ENCODE measurements around the gene RAB11FIP2. TPM values are rescaled to one million over a fixed set of nuclear protein-coding genes. Genes with fewer than 3 reads are reported as not detected.

Gene RAB11FIP2
- total RNA-seq, 1 donor from 2014 or later: 15.3 TPM

- Mint-ChIP-seq H3K9me3 (no peaks in the 10 kb centered on the region), H3K27ac (ENCODE audit: unreplicated experiment) (no peak overlapping the region), H3K27me3 (ENCODE audit: low read depth) (no peaks in the 10 kb centered on the region)
These were observed 6.1 kb upstream of the RAB11FIP2 start for GRCh38 chr10:118052816-118053215.

GRCh38 chr10:118047880-118048279, 1.1 kb upstream of the RAB11FIP2 start:
- H3K4me3 Mint-ChIP-seq: peak overlapping the region; percentile 91
- no peak for TF ChIP-seq CTCF (conservative IDR thresholded peaks at IDR 0.05)
- H3K4me1 Mint-ChIP-seq: peaks cover 27% of the 10 kb centered on the region
- no peaks in the 10 kb centered on the region for H3K9me3 Mint-ChIP-seq
- no peaks in the 10 kb centered on the region for H3K27me3 Mint-ChIP-seq (ENCODE audit: low read depth)
- no peak overlapping the region for H3K27ac Mint-ChIP-seq (ENCODE audit: unreplicated experiment)
- DNase-seq (ENCODE audit: low read depth, low spot score): no peak
- no peaks in the 10 kb centered on the region for H3K36me3 Mint-ChIP-seq (ENCODE audit: low read depth)

More at GRCh38 chr10:118052816-118053215, 6.1 kb upstream of the RAB11FIP2 start:
- TF ChIP-seq CTCF (conservative IDR thresholded peaks at IDR 0.05): no peak
- H3K4me1 Mint-ChIP-seq: no peaks in the 10 kb centered on the region
- no peak overlapping the region for H3K4me3 Mint-ChIP-seq
- no peaks in the 10 kb centered on the region for H3K36me3 Mint-ChIP-seq (ENCODE audit: low read depth)
- no peak for DNase-seq (ENCODE audit: low read depth, low spot score)

GRCh38 chr10:118047157-118047719, 497 bp upstream of the RAB11FIP2 start:
- Mint-ChIP-seq H3K9me3 (no peaks in the 10 kb centered on the region), H3K4me3 (peak overlapping the region; percentile 91), H3K27ac (ENCODE audit: unreplicated experiment) (peak overlapping the region; percentile 84), H3K27me3 (ENCODE audit: low read depth) (no peaks in the 10 kb centered on the region), H3K4me1 (peaks cover 27% of the 10 kb centered on the region), H3K36me3 (ENCODE audit: low read depth) (no peaks in the 10 kb centered on the region)
- no peak for TF ChIP-seq CTCF (conservative IDR thresholded peaks at IDR 0.05)
- DNase-seq (ENCODE audit: low read depth, low spot score): no peak

GRCh38 chr10:118045837-118046394, 825 bp downstream of the RAB11FIP2 start:
- no peak for DNase-seq (ENCODE audit: low read depth, low spot score)
- Mint-ChIP-seq H3K27ac (ENCODE audit: unreplicated experiment) (peak overlapping the region; percentile 89), H3K36me3 (ENCODE audit: low read depth) (no peaks in the 10 kb centered on the region), H3K9me3 (no peaks in the 10 kb centered on the region), H3K27me3 (ENCODE audit: low read depth) (no peaks in the 10 kb centered on the region), H3K4me1 (peaks cover 27% of the 10 kb centered on the region), H3K4me3 (peak overlapping the region; percentile 91)
- no peak for TF ChIP-seq CTCF (conservative IDR thresholded peaks at IDR 0.05)

- DNase-seq (ENCODE audit: low read depth, low spot score): no peak
- Mint-ChIP-seq H3K27me3 (ENCODE audit: low read depth) (no peaks in the 10 kb centered on the region), H3K36me3 (ENCODE audit: low read depth) (no peaks in the 10 kb centered on the region), H3K4me3 (peak overlapping the region; percentile 91), H3K9me3 (no peaks in the 10 kb centered on the region), H3K4me1 (peaks cover 27% of the 10 kb centered on the region), H3K27ac (ENCODE audit: unreplicated experiment) (no peak overlapping the region)
- TF ChIP-seq CTCF (conservative IDR thresholded peaks at IDR 0.05): no peak
These were observed 1.4 kb downstream of the RAB11FIP2 start for GRCh38 chr10:118045158-118045836.
